ENCODE measurements around the gene ADAMTSL5.

GRCh38 chr19:1487576-1488281 is 25.1 kb downstream of the ADAMTSL5 start:
- no peak for TF ChIP-seq CTCF (IDR thresholded peaks at IDR 0.05)
- no peak for TF ChIP-seq POLR2A (IDR thresholded peaks at IDR 0.05)

Measured in lower leg skin (tissue), 3 donors.